HUES64 (cell line): Measurements from ENCODE around the gene ANKRD39.

Source experiments
- H3K27ac ChIP-seq: 2 replicates; pipeline ENCODE4 v1.7.0; 2013; ENCODE audit warnings: low read depth, low read length, inconsistent platforms
- H3K27me3 ChIP-seq: 2 replicates; pipeline ENCODE4 v1.6.1; 2013; ENCODE audit warnings: mild to moderate bottlenecking, low read length; ENCODE audit not compliant: insufficient read depth
- H3K36me3 ChIP-seq: 2 replicates; pipeline ENCODE4 v1.6.1; 2013; ENCODE audit warnings: mild to moderate bottlenecking, low read length; ENCODE audit not compliant: insufficient read depth
- H3K4me1 ChIP-seq: 2 replicates; pipeline ENCODE4 v1.6.1; 2013; ENCODE audit warnings: mild to moderate bottlenecking, low read length, moderate library complexity; ENCODE audit not compliant: insufficient read depth
- H3K4me3 ChIP-seq: 2 replicates; pipeline ENCODE4 v1.5.1; 2013; ENCODE audit warnings: mild to moderate bottlenecking, low read length, moderate library complexity
- H3K9ac ChIP-seq: 2 replicates; pipeline ENCODE4 v1.6.1; 2013; ENCODE audit warnings: mild to moderate bottlenecking, low read depth, low read length
- H3K9me3 ChIP-seq: 2 replicates; pipeline ENCODE4 v1.6.1; 2013; ENCODE audit warnings: low read depth, low read length; ENCODE audit not compliant: insufficient read depth
- WGBS: fragments of 150-250, 120-280 bp; methylation state at CpG from one replicate; pipeline ENCODE4 v1.1.7; 2013; ENCODE audit warnings: missing lambda C conversion rate; 5-methylcytosine and 5-hydroxymethylcytosine counted together

The ANKRD39 gene

DNA sequence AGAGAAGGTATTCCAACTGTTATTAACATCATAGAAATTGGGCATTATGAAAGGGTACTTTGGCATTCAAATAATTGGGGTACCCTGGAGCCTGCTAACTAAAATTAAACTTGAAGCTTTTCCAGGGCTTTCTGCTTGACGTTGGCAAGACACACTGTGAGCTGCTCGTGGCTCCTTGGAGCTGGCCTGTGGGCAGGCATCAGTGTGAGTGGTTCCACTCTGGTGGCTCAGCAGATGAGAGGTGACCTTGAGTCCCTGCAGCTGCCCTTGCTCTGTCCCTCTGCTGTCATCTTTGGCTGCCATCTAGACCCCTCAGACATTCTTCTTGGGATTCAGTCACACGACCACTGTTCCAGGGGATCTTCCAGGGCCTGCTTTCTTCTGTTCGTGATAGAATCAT is 35.0 kb downstream of the ANKRD39 start:
- Histone ChIP-seq H3K27ac (no peak overlapping the region), H3K4me1 (peaks cover 10% of the 10 kb centered on the region; the same call in 1 of the 2 replicates)

DNA sequence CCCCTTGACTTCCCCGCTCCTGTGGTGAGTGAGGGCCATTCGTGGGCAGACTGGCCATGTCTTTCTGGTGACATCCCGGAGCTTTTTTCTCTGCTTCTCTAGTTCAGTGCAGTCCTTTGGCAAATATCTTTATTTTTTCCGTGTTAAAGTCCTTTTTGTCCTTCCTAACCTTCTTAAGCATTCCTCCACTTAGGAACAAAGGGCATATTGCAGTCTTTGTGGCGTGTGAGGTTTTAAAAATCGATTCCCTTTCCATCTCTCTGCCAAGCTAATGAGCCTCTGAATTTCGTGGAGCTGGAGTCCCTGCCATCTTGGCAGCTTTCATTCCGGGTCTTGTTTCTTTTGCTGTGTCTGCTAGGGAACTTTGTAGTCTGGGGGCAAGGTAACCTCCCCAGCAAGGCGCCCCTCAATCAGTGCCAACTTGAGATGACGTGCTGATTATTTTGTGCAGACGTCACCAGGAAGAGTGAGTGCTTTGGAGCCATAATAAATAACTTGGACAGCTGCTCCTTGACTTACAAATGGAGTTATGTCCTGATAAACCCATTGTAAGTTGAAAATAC is 36.6 kb downstream of the ANKRD39 start:
- Histone ChIP-seq H3K4me3 (no peak overlapping the region), H3K4me1 (peaks cover 14% of the 10 kb centered on the region; the same call in 1 of the 2 replicates), H3K27me3 (no peaks in the 10 kb centered on the region; the same call in 1 of the 2 replicates), H3K27ac (no peak overlapping the region), H3K9me3 (no peaks in the 10 kb centered on the region), H3K9ac (no peak overlapping the region), H3K36me3 (peaks cover 55% of the 10 kb centered on the region)
- WGBS = 91% methylated on average over 11 of the region's 11 CpGs

More for the DNA sequence above, 35.0 kb downstream of the ANKRD39 start:
- WGBS = 91% methylated on average over 4 of the region's 4 CpGs
- Histone ChIP-seq H3K4me3 (no peak overlapping the region), H3K9me3 (no peaks in the 10 kb centered on the region), H3K9ac (no peak overlapping the region), H3K27me3 (no peaks in the 10 kb centered on the region; the same call in 1 of the 2 replicates), H3K36me3 (peaks cover 68% of the 10 kb centered on the region)

DNA sequence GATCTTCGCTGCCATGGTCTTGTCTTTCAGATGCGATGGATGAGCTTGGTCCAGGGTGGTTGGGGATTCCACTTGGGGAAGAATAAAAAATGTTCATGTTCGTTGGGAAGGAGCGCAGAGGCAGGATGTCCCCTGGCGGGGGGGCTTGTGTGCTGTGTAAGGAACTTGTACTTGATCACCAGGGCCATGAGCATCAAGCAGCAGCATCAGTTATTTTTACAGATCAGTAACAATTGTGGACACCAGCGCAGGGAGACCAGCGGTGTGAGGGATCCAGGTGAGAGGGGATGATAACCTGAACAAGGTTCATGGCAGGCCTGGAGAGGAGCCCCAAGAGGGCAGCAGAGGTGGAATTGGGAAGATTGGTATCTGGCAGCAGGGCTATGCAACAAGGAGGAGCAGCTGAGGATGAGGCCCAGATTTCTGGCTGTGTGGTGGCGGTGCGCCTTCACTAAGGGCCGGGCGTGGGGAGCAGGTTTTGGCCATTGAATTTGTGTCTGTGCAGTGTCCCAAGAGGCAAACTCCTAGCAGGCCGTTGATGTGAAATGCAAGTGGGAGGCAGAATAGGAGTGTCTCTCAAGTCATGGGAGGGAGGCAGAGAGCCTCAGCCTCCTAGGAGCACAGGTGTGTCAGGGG is 37.8 kb downstream of the ANKRD39 start:
- Histone ChIP-seq H3K36me3 (peaks cover 44% of the 10 kb centered on the region), H3K9ac (no peak overlapping the region), H3K4me3 (no peak overlapping the region), H3K27ac (no peak overlapping the region), H3K27me3 (no peaks in the 10 kb centered on the region; the same call in 1 of the 2 replicates), H3K9me3 (no peaks in the 10 kb centered on the region), H3K4me1 (peaks cover 15% of the 10 kb centered on the region; the same call in 1 of the 2 replicates)
- 92% methylated on average over 12 of the region's 12 CpGs for WGBS

DNA sequence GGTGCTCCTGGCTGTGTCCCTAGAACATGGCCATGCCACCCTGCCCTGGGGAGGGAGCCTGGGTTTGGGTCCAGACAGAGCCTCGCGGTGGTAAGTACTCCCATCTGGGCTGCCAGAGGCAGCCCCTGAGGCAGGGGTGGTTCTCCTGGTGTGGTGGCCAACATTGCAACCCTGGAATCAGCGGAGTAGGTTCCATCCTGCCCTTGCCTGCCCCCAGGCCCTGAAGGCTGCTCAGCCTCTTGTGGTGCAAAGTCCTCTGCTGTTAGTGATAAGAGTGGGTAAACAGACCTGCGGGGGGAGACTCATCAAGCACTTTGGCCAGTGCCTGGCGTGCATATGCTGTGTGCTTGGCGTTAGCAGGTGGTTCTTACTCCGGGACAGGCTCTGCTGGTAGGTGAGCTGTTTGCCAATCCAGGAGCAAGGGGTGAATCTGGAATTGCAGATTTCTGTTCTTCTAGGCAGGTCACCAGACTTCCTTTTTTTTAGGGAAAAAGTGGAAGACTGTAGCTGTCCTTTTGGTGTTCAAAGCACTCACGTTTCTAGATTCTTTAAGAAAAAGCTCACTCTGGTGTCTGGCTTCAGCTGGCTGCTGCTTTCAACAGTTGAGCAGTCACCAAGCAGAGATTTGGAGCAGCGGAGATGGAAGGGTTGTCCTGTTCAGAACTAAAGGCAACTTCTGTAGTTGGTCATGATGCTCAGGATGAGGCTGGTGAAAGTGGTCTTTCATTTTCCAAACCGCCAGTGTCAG is 38.5 kb downstream of the ANKRD39 start:
- Histone ChIP-seq H3K9ac (no peak overlapping the region), H3K27me3 (no peaks in the 10 kb centered on the region; the same call in 1 of the 2 replicates), H3K4me3 (no peak overlapping the region), H3K36me3 (peaks cover 37% of the 10 kb centered on the region), H3K27ac (no peak overlapping the region), H3K9me3 (no peaks in the 10 kb centered on the region), H3K4me1 (peaks cover 17% of the 10 kb centered on the region; the same call in 1 of the 2 replicates)
- WGBS = 77% methylated on average over 10 of the region's 10 CpGs

DNA sequence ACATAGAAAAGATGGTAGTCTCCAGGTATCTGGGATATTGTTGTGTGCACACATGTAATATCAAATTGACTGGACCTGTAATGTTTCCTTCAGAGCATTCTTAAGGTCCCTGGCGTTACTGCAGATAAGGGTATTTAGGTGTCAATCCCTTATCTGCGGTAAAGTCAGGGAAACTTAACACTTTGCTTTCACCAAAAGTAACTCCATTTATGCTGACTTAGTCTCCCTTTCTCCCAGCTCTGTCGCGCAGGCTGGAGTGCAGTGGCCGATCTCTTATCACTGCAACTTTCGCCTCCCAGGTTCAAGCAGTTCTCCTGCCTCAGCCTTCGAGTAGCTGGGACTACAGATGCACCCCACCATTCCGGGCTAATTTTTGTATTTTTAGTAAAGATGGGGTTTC is 39.9 kb downstream of the ANKRD39 start:
- Histone ChIP-seq H3K4me1 (peaks cover 17% of the 10 kb centered on the region; the same call in 1 of the 2 replicates), H3K4me3 (peak overlapping the region; percentile 64), H3K27ac (no peak overlapping the region), H3K27me3 (no peaks in the 10 kb centered on the region; the same call in 1 of the 2 replicates), H3K9ac (no peak overlapping the region), H3K9me3 (no peaks in the 10 kb centered on the region), H3K36me3 (peaks cover 25% of the 10 kb centered on the region)
- WGBS = 82% methylated on average over 8 of the region's 8 CpGs

DNA sequence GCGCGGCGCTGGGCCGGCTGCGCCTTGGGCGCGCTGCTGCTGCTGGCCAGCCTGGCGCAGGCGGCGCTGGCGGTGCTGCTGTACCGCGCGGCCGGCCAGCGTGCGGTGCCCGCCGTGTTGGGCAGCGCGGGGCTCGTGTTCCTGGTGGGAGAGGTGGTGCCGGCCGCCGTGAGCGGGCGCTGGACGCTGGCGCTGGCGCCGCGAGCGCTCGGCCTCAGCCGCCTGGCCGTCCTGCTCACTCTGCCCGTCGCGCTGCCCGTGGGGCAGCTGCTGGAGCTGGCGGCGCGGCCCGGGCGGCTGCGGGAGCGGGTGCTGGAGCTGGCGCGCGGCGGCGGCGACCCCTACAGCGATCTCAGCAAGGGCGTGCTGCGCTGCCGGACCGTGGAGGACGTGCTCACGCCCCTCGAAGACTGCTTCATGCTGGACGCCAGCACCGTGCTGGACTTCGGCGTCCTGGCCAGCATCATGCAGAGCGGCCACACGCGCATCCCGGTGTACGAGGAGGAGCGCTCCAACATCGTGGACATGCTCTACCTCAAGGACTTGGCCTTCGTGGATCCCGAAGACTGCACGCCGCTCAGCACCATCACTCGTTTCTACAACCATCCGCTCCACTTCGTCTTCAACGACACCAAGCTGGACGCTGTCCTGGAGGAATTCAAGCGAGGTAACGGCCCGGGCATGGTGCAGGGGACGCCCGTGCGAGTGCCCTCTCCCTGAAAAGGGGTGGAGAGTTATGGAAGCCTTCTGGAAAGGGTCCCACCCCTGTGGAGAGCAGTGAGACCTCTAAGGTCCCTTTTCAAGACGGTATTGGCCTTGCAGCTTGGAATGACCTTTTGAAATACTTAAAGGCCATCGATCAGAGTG is 40.7 kb downstream of the ANKRD39 start:
- Histone ChIP-seq H3K4me1 (peaks cover 17% of the 10 kb centered on the region; the same call in 1 of the 2 replicates), H3K27ac (no peak overlapping the region)
- WGBS = 2% methylated on average over 89 of the region's 89 CpGs

DNA sequence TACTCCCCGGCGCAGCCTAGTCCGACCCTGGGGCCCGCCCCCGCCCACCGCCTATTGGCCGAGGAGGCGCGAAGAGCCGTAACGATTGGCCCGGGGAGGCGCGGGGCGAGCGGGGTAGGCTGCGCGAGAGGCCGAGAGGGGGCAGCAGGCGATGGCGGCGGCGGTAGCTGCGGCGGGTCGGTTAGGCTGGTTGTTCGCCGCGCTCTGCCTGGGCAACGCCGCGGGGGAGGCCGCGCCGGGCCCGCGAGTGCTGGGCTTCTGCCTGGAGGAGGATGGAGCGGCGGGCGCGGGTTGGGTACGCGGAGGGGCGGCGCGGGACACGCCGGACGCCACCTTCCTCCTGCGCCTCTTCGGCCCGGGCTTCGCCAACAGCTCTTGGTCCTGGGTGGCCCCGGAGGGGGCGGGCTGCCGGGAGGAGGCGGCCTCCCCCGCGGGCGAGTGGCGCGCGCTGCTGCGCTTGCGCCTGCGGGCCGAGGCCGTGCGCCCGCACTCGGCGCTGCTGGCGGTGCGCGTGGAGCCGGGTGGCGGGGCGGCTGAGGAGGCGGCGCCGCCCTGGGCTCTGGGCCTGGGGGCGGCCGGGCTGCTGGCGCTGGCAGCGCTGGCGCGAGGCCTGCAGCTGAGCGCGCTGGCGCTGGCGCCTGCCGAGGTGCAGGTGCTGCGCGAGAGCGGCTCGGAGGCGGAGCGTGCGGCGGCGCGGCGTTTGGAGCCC is 41.5 kb downstream of the ANKRD39 start, which contains the start of gene CNNM3:
Gene CNNM3 (plus strand): TSS at position 142 of the 709 bp plus-strand sequence. CDS start 10 bp downstream, at position 152.
- Histone ChIP-seq H3K4me1 (peaks cover 17% of the 10 kb centered on the region; the same call in 1 of the 2 replicates), H3K27me3 (no peaks in the 10 kb centered on the region; the same call in 1 of the 2 replicates), H3K27ac (peak within 1 kb of the TSS; percentile 84), H3K9me3 (no peaks in the 10 kb centered on the region), H3K9ac (peak within 1 kb of the TSS; percentile 81), H3K4me3 (peak within 1 kb of the TSS; percentile 64), H3K36me3 (peaks cover 18% of the 10 kb centered on the region)
- under 1% methylated on average over 103 of the region's 103 CpGs for WGBS

More for the DNA sequence above, 40.7 kb downstream of the ANKRD39 start:
- peak overlapping the region; percentile 81 for H3K9ac ChIP-seq
- peak overlapping the region; percentile 64 for H3K4me3 ChIP-seq
- H3K36me3 ChIP-seq = peaks cover 19% of the 10 kb centered on the region
- no peaks in the 10 kb centered on the region; the same call in 1 of the 2 replicates for H3K27me3 ChIP-seq
- H3K9me3 ChIP-seq = no peaks in the 10 kb centered on the region

DNA sequence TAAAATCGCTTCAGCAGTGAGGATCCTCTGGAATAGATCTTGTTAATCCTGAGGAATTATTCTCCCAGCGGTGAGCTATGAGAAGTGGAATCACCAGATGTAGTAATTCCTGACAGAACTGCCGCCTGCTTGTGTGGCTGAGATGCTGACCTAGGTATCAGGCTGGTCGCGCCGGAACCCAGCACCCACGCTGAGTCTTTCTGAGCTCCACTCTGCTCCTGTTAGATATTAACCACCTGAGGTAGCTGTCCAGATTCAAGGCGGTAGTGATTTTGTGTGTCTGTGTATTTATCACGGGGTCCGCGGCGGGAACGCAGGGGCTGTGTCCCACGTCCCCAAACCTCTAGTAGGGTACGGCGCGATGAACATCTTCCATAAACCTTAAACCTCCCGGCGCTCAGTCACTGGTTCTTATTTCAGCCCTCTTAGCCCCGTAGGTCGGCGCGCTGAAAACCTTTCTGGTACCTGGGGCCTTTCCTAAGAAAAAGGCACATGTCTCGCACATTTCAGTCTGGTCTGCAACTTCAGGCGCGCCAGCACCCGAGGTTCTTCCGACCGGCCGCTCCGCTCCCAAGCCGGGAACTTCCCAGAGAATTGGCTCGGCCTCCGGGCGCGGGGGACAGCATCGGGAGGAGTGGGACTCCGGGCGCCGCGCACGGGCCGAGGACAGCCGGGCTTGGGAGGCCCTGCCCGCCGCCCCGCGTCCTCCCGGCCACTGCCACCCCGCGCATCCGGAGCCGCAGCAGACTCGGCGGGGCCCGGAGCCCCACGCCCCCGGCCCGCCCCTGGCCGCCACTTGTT is 42.3 kb downstream of the ANKRD39 start:
- H3K9me3 ChIP-seq = no peaks in the 10 kb centered on the region
- WGBS = 3% methylated on average over 60 of the region's 60 CpGs
- no peaks in the 10 kb centered on the region; the same call in 1 of the 2 replicates for H3K27me3 ChIP-seq
- peak overlapping the region; percentile 59 for H3K9ac ChIP-seq
- H3K4me1 ChIP-seq = peaks cover 17% of the 10 kb centered on the region; the same call in 1 of the 2 replicates
- H3K4me3 ChIP-seq = peak overlapping the region; percentile 64
- H3K27ac ChIP-seq = no peak overlapping the region
- H3K36me3 ChIP-seq = peaks cover 15% of the 10 kb centered on the region

DNA sequence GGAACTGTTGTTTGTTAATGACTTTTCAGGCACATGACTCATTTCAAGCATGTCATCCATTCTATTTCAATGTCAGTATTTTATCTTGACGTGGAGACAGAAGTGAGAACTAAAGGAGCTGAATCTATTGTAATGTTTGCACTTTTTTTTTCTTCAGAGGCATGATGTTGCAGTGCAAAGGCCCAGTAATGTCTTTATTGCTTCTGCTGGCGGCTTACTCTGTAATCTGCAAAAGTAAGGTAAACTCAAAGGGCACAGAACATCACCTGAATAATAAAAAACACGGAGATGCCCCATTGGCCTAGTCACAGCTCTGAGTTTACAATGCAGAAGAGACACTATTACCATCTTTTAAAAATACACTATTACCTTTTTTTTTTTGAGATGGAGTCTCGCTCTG is 44.2 kb downstream of the ANKRD39 start:
- Histone ChIP-seq H3K9me3 (no peaks in the 10 kb centered on the region), H3K27ac (no peak overlapping the region), H3K27me3 (no peaks in the 10 kb centered on the region; the same call in 1 of the 2 replicates), H3K4me3 (no peak overlapping the region), H3K4me1 (peaks cover 13% of the 10 kb centered on the region; the same call in 1 of the 2 replicates), H3K9ac (no peak overlapping the region), H3K36me3 (peaks cover 15% of the 10 kb centered on the region)
- 88% methylated on average over 4 of the region's 4 CpGs for WGBS
